Astrocyte (in vitro differentiated cells and primary cell): ENCODE results near the gene ADAM33.

Experiments
- CTCF ChIP-seq: IDR thresholded peaks from 2 replicates; pipeline ENCODE4 v1.5.1; 2011; ENCODE audit warnings: low read depth, mild to moderate bottlenecking, inconsistent platforms, low read length, moderate library complexity; ENCODE audit not compliant: insufficient read depth
- EZH2 ChIP-seq: IDR thresholded peaks from 2 replicates; pipeline ENCODE4 v1.6.1; 2012; ENCODE audit warnings: mild to moderate bottlenecking, low read length, inconsistent platforms; ENCODE audit not compliant: insufficient read depth

GRCh38 chr20:3652221-3652620 lies 29.6 kb downstream of the ADAM33 start:
- TF ChIP-seq CTCF, result no peak
- no peak for TF ChIP-seq EZH2
